SK-N-DZ (cell line): Measurements from ENCODE around the gene HPRT1.

Experiments used
- DNase-seq: peaks from one replicate; pipeline ENCODE4 v3.0.0-alpha.2; 2015; ENCODE audit warnings: low spot score

The HPRT1 gene

DNA sequence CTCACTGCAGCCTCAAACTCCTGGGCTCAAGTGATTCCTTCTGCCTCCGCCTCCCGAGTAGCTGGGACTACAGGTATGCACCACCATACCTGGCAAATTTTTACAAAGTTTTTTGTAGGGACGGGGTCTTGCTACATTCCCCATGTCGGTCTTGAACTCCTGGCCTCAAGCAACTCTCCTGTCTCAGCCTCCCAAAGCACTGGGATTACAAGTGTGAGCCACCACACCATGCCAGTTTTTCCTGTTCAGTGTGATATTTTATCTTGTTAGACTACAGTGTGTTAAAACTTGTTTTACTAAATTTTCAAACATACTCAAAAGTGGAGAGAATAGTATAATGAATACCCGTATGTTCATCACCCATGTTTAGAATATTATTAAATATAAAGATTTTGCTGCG, 12.1 kb downstream of the HPRT1 start:
- no peak for DNase-seq

DNA sequence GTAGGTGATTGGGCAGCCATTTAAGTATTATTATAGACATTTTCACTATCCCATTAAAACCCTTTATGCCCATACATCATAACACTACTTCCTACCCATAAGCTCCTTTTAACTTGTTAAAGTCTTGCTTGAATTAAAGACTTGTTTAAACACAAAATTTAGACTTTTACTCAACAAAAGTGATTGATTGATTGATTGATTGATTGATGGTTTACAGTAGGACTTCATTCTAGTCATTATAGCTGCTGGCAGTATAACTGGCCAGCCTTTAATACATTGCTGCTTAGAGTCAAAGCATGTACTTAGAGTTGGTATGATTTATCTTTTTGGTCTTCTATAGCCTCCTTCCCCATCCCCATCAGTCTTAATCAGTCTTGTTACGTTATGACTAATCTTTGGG, 16.3 kb downstream of the HPRT1 start:
- no peak for DNase-seq

DNA sequence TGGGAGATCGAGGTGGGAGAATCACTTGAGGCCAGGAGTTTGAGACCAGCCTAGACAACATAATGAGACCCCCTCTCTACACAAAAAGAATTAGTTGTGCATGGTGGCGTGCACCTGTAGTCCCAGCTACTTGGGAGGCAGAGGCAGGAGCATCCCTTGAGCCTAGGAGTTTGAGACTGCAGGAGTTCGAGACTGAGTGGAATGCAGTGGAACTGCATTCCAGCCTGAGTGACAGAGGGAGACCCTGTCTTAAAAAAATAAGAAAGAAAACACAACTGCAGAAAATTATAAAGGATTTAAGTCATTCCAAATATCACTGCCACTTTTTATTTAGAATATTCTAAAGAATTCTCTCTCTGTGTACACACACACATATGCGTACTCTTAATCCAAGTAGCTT, 18.4 kb downstream of the HPRT1 start:
- no peak for DNase-seq

DNA sequence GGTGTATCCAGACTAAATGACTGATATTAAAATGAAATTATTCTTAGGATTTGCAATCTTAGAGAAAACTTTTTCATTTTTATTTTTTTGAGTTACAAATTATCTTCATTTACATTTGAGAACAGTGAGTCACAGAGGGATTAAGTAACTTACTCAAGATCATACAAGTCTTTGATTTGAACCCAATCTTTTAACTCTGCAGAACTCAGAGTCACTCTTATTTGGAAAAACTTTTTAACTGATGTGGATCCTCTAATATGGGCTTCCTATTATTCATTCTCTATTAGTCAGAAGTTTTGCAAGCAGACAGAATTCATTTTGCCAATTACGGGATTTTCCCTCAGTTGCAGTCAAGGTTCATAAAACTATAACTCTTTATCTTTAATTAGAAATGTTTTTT, 20.1 kb downstream of the HPRT1 start:
- no peak for DNase-seq

DNA sequence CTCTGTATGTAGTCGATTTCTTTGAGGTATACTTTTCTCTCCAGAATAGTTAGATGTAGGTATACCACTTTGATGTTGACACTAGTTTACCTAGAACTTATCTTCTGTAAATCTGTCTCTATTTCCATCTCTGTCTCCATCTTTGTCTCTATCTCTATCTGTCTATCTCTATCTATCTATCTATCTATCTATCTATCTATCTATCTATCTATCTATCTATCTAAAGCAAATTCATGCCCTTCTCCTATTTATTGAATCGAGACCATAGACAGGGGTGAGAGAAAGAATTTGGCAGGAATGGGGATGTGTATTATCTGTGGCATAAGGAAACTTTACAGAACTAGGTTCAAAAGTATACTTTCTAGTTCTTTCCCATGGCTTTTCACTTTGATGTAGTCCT, 21.4 kb downstream of the HPRT1 start:
- no peak for DNase-seq

DNA sequence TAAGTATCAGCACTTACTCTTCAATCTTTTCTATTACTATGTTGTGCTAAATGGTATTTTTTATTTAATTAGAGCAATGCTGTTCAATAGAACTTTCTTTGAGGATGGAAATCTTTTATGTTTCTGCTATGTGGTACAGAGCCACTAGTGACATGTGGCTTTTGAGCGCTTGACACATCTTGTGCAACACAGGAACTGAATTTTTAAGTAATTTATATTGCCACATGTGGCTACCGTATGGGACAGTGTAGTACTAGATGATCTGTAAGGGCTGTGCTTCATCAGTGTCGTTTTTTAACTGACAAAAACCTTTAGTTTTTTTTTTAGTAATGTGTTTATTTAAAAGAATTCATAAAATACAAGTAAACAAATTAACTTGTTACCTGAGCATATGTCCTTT, 22.4 kb downstream of the HPRT1 start:
- no peak for DNase-seq

DNA sequence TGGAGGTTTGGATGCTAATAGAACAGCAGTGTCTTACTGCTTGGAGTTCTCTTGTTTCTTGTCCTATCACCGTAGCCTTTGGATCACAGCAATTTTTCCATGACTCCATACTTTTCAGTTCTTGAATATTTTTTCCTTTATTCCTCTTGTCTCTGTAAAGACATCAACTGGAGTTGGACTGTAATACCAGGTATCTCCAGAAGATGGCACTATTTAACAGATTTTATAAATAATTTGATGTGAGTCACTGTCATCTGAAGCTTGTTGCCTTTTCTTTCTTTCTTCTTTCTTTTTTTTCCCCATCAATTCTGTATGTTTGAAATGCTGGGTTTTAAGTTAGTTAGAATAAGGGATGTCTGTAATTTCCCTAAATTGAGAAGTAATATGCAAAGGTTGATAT, 24.1 kb downstream of the HPRT1 start:
- peak; percentile 48 for DNase-seq

DNA sequence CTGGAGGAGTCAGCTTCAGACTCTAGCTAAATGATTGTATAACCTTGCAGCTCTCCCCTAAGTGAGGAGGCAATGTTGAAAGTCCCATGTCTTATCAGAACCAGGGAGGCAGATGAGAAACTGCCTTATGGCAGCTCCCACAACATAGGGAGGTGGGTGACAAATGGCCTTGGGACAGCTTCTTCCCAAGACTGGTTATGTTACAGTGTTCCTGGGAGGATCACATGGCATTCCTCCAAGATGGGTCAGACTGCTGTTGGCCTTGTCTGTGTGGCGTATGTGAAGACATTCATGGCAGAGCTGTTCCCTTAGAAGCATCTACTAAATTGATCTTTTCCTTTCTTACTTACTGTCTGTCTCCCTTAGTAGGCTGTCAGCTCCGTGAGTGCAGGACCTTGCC, 42.0 kb downstream of the HPRT1 start:
- DNase-seq, result no peak

DNA sequence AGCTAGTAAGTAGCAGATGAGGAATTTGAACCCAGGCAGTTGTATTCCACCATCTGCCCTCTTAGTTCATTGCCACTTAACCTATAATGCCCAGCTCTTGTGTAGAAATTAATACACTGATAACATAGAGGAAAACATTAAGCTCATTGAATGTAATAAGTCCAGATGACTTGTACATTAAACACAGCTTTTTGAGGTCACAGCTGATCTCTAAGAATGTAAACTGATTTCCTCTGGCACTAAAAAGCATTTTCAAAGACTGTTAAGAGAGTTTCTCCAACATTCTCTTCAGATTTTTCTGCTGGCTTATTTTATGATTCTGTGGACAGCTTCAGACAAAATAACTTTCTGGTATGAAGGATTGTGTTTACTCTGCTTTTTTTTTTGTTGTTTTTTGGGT, 42.7 kb downstream of the HPRT1 start:
- DNase-seq, result no peak

DNA sequence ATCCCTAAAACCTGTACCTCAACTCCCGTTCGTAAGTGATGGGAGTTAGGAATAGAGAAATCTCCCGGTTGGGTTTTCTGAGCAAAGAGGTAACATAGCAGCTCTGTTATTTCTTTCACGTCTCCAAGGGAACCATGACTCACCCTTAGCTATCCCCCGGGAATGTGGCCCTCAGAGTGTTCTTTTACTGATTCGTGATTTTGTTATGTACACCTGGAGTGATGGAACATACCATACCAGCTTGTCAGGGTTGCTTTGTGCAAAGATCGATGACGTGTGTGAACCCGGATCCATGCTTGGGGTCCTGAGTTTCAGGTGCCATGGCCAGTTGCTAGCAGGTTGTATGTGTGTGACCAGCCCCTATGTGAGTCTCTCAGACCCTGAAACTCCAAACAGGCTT, 52.6 kb downstream of the HPRT1 start:
- DNase-seq, result no peak

DNA sequence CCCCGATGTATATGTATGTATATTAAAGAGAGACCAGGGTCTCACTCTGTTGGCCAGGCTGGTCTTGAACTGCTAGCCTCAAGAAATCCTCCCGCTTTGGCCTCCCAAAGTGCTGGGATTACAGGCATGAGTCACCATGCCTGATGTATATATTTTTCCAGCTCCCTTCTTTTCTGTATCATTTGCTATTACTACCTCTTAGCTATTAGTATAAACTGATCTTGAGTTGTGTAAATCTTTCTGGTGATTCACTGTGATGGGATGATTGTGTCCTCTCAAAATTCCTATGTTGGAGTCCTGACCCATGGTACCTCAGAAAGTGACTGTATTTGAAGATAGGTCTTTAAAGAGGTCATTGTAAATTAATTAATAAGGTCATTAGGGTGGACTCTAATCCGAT, 53.1 kb downstream of the HPRT1 start:
- no peak for DNase-seq

DNA sequence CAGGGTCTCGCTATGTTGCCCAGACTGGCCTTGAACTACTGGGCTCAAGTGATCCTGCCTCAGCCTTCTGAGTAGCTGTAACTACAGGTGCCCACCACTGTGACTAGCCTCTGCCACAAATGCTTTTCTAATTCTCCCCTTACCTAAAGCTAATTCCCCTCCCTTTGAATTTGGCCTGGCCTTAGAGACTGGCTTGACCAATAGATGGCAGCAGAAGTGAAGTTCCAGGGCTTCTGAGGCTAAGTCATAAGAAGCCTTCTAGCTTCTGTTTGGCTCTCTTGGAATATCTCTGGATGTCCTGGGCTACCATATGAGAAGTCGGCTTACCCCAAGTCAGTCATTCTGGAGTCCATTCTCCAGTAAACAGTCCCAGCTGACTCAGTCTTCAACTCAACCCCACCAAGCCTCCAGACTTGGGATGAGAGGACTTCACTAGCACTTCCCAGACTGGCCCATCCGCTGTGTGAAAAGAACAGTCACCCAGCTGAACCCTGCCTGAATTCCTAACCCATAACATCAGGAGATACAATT, 61.0 kb downstream of the HPRT1 start:
- peak; percentile 73 for DNase-seq

DNA sequence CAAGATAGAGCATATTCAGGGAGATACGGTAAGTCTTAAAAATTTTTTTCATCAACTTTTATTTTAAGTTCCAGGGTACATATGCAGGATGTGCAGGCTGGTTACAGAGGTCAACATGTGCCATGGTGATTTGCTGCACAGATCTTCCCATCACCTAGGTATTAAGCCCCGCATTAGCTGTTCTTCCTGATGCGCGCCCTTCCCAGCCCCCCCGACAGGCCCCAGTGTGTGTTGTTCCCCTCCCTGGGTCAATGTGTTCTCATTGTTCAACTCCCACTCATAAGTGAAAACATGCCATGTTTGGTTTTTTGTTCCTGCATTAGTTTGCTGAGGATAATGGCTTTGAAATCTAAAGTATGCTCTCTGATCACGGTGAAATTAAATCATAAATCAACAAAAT, 64.2 kb downstream of the HPRT1 start:
- no peak for DNase-seq

DNA sequence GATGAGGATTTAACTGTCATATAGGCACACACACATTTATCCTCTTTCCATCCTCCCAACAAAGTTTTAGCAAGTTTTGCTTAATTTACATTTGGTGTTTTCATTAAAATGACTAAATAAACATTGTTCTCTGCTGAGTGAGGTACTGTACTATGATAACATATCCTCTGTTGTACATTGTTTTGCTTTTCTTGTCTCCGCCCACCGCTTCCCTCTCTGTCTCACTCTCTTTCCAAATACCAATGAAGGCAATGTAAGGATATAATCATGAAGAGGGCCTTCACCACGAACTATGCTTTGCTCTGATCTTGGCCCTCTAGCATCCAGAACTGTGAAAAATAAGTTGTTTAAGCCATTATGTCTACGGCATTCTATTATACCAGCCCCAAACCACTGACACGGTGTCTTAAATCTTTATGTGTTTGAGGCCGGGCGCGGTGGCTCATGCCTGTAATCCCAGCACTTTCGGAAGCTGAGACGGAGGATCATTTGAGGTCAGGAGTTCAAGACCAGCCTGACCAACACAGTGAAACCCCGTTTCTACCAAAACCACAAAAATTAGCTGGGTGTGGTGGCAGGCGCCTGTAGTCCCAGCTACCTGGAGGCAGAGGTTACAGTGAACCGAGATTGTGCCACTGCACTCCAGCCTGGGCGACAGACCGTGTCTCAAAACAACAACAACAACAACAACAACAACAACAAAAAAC, 65.3 kb downstream of the HPRT1 start:
- no peak for DNase-seq

DNA sequence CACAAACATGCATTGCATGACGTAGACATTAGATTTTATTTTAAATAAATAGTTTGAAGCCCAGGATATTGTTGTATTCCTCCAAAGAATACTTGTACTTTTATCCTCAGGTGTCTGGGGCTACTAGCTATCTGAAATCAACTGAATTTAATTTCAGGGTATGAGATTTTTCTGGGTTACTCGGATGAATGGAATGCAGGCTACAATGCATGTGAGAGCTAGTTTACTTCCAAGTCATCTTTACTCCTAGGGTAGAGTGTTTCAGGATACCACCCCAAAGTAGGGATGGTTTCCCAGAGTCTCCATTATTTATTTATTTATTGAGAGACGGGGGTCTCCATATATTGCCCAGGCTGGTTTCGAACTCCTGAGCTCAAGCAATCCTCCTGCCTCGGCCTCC, 66.4 kb downstream of the HPRT1 start:
- no peak for DNase-seq

DNA sequence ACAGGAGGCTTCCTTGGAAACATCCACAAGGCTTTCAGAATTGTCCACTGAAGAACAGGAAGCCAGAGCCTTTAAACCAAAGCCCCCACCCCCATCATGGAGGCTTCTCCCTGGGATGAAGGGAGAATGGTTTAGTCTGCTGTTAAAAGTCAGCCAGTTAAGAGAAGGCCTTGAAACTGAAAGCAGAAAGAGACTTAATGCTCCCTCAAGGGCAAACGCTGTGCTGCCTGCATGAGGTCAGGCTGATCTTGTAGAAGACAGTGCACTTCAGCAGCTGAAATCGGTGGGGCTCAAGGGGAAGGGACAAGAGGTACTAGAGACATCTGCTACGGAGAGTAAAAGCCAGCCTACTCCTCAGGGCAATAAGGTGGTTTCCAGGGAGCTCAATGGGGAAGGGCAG, 69.0 kb downstream of the HPRT1 start:
- no peak for DNase-seq

DNA sequence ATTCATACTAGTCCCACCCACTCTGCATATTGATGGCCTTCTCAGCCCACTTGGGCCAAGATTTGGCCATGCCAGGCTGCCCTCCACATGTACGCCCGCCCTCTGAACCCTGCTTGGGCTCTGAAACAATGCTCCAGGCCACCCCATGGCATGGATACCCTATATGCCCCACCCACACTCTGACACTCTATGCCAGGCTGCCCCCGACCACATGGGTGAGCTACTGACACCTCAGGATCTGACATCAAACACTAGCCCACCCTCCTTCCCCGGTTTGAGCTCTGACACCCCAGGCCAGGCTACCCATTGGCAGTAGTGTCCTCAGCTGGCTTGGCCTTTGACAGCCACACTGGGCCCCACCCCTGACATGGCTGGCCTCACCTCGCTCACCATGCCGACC, 69.5 kb downstream of the HPRT1 start:
- DNase-seq, result no peak

DNA sequence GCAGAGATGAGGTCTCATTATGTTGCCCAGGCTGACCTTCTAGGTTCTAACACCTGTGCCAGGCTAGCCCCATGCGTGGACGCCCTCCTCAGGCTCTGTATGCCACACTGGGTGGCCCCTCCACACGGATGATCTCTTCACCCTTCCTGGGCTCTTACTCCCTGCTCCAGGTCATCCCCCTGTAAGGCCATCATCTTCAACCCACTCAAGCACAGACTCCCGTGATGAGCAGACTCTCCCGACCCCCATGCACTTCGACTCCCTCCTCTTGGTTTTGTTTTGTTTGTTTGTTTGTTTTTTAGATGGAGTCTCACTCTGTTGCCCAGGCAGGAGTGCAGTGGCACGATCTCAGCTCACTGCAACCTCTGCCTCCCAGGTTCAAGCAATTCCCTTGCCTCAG, 70.9 kb downstream of the HPRT1 start:
- no peak for DNase-seq

DNA sequence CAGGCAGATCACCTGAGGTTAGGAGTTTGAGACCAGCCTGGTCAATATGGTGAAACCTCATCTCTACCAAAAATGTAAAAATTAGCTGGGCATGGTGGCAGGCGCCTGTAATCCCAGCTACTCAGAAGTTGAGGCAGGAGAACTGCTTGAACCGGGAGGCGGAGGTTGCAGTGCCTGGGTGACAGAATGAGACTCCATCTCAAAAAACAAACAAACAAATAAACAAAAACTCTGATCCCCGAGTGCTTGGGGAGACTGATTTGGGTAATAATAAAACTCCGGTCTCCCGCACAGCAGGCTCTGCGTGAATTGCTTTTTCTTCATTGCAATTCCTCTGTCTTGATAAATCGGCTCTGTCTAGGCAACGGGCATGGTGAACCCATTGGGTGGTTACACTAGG, 73.4 kb downstream of the HPRT1 start:
- DNase-seq, result no peak

DNA sequence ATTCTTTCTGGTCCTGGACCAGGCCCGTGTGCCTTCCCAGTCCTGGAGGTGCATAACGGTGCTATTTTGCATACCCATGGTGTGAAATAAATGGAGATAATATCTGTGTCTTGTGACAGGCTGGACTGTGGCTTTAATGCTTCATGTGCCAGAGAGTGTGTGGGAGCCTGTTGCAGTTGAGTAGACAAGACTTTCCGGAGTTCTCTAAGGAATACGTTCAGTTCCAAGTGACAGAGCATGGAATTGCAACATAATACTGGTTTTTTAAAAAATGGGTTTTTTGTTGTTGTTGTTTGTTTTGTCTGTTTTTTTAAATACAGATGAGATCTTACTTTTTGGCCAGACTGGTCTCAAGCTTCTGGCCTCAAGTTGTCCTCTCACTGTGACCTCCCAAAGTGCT, 74.0 kb downstream of the HPRT1 start:
- no peak for DNase-seq

DNA sequence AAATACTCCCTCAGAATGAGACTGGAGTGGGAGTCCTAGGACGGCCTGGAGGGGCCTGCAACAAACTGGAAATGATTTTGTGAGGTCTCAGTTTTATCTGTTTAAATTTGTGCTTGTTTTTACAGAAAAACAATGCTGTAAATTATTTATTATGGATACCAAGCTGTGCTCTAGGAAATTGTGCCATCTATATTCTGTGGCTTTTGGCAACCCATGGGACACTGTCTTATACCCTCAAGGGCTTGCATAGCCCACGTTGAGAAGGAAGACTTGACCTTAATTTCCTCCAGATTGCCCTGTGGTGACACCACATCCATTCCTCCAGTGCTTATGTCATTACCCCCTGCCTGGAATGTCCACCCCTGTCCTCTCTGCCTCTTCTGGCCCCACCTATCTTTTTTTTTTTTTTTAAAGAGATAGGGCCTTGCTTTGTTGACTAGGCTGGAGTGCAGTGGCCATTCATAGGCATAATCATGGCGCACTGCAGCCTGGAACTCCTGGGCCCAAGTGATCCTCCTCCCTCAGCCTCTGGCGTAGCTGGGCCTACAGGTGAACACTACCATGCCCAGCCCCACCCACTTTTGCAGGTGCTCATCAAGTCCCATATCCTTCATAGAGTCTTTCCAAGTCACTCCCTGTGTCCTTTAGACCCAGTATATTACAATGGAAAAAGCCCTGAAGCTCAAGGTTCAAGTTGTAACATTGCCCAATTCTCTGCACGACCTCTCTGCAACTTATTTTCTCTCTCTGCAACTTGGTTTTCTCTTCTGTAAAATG, 77.4 kb downstream of the HPRT1 start:
- DNase-seq, result no peak

DNA sequence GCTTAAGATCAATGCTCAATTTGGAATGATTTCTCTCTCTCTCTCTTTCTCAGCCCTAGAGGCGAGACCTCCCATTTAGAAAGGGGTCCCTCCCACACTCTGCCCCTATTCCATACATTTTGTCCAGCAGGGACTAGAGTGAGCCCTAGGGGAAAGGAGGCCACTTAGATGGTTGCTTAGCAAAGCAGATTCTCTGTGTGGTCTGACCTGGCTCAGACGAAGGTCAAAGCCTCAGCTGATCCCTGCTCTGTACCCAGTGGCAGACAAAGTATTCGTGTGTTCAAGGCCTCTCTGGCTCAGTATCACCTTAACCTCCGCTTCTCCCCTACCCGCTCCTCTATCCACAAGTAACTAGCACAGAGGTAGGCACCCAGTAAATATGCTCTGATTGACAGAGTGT, 78.4 kb downstream of the HPRT1 start:
- no peak for DNase-seq

DNA sequence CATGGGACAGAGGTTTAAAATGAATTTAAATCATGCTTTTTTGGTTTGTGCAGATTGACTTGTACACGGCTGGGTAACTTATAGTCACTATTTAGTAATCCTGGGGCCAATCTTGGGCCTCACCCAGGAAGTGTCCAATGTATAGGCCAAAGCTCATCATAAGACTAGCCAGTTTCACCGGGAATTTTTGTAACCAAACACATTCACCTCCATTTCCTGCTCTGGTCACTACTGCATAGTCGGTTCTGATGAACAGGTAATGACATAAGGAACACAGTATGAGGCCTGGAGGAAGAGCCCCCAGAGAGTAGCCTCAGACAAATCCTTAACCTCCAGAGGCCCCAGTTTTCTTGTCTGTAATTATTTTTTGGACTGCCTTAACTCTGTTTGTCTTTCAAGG, 81.9 kb downstream of the HPRT1 start:
- no peak for DNase-seq
